HFFc6 (cell line): ENCODE results near the gene PYDC1. TPM values are rescaled to one million over a fixed set of nuclear protein-coding genes. Genes with fewer than 3 reads are reported as not detected.

Source experiments
- DNase-seq: peaks from one replicate; pipeline ENCODE4 v3.0.0-alpha.2; 2018
- H3K27ac Mint-ChIP-seq: 2 replicates; pipeline ENCODE4 v1.8.0; 2020; ENCODE audit warnings: mild to moderate bottlenecking, mixed read lengths
- H3K27me3 Mint-ChIP-seq: 2 replicates; pipeline ENCODE4 v1.8.0; 2021; ENCODE audit warnings: mild to moderate bottlenecking, moderate library complexity, mixed read lengths; ENCODE audit not compliant: insufficient read depth
- H3K36me3 Mint-ChIP-seq: 2 replicates; pipeline ENCODE4 v1.8.0; 2021; ENCODE audit warnings: low read depth, mixed read lengths
- H3K4me1 Mint-ChIP-seq: 2 replicates; pipeline ENCODE4 v1.8.0; 2020; ENCODE audit warnings: low read depth, mixed read lengths
- H3K4me3 Mint-ChIP-seq: 2 replicates; pipeline ENCODE4 v1.8.0; 2020; ENCODE audit warnings: mild to moderate bottlenecking, moderate library complexity, mixed read lengths
- H3K9me3 Mint-ChIP-seq: 2 replicates; pipeline ENCODE4 v1.8.0; 2020; ENCODE audit warnings: mild to moderate bottlenecking, mixed read lengths
- total RNA-seq, 6 experiments: library from RNA; stranded (reverse); fragmentation: NEBNext Ultra II Directional; extraction: Animal tissue kit (Norgen Biotek cat#: 25700); gene quantifications; 2 replicates in 1 of 6; 3 replicates in 5 of 6; pipeline ENCODE4 v1.2.3, GENCODE V29; 2021
- TF ChIP-seq, protein P1 (sequence below): fragments of 200-600 bp; sonication (generic); IDR thresholded peaks from 2 replicates; pipeline ENCODE4 v1.5.0; 2021; ENCODE audit warnings: antibody characterized with exemption, mild to moderate bottlenecking

PYDC1 gene
- total RNA-seq, 6 experiments from 2014 or later: not detected

DNA sequence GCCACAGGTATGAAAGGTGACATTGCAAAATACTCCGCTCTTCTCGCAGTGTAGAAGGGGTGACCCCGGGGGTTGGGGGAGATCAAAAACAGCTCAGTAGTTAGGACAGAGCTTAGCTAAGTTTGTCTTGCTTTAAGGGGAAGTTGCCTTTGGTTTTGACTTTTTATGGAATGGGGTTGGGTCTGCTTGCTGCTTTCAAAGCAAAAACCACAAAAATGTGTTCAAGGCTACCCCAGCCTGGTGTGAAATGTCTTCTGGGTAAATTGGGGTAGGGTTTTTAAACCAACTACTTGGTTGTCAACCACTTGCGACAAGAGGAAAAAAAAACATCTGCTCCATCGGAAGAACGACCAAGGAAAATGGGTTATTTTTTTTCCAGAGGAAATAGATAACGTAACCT lies 30.8 kb downstream of the PYDC1 start:
- Mint-ChIP-seq H3K4me3 (peak overlapping the region; percentile 37), H3K27me3 (peaks cover 21% of the 10 kb centered on the region), H3K27ac (peak overlapping the region; percentile 74), H3K36me3 (peaks cover 96% of the 10 kb centered on the region), H3K9me3 (no peaks in the 10 kb centered on the region), H3K4me1 (peaks cover 65% of the 10 kb centered on the region)
- no peak for DNase-seq
- TF ChIP-seq, protein P1, sequence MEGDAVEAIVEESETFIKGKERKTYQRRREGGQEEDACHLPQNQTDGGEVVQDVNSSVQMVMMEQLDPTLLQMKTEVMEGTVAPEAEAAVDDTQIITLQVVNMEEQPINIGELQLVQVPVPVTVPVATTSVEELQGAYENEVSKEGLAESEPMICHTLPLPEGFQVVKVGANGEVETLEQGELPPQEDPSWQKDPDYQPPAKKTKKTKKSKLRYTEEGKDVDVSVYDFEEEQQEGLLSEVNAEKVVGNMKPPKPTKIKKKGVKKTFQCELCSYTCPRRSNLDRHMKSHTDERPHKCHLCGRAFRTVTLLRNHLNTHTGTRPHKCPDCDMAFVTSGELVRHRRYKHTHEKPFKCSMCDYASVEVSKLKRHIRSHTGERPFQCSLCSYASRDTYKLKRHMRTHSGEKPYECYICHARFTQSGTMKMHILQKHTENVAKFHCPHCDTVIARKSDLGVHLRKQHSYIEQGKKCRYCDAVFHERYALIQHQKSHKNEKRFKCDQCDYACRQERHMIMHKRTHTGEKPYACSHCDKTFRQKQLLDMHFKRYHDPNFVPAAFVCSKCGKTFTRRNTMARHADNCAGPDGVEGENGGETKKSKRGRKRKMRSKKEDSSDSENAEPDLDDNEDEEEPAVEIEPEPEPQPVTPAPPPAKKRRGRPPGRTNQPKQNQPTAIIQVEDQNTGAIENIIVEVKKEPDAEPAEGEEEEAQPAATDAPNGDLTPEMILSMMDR: no peak

DNA sequence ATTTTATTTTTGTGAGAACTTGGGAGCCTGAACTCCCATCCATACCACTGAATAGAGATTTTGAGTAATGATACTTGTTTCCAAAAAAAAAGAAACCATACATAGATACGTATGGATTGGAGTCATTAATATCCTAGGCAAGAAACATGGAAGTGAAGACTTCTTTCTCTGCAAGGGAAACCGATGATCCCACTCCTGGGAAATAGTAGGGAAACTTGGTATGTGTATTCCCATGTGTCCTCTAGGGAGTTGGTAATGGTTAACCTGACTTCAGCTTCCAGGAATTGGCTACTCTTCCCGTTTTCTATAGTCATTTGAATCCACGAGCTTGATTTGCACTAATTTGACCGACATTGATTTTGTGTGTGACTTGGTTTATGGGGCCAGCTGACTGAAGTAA lies 31.6 kb downstream of the PYDC1 start:
- H3K9me3 Mint-ChIP-seq: no peaks in the 10 kb centered on the region
- H3K27ac Mint-ChIP-seq: peak overlapping the region; percentile 66
- DNase-seq: no peak
- peaks cover 21% of the 10 kb centered on the region for H3K27me3 Mint-ChIP-seq
- peaks cover 92% of the 10 kb centered on the region for H3K36me3 Mint-ChIP-seq
- peak overlapping the region; percentile 37; the same call in 1 of the 2 replicates for H3K4me3 Mint-ChIP-seq
- H3K4me1 Mint-ChIP-seq: peaks cover 64% of the 10 kb centered on the region
- TF ChIP-seq, protein P1: no peak

DNA sequence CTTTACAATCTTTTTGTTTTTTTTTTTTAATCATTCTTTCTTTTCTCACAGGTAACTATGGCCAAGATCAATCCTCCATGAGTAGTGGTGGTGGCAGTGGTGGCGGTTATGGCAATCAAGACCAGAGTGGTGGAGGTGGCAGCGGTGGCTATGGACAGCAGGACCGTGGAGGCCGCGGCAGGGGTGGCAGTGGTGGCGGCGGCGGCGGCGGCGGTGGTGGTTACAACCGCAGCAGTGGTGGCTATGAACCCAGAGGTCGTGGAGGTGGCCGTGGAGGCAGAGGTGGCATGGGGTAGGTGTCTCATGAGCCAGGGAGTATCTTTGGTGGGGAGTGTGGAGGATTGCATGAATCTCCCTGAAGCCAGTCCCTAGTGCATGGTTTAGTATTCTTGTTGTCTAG lies 32.0 kb downstream of the PYDC1 start:
- Mint-ChIP-seq H3K27ac (peak overlapping the region; percentile 66), H3K4me3 (peak overlapping the region; percentile 30), H3K36me3 (peaks cover 88% of the 10 kb centered on the region), H3K9me3 (no peaks in the 10 kb centered on the region), H3K4me1 (peaks cover 60% of the 10 kb centered on the region), H3K27me3 (peaks cover 22% of the 10 kb centered on the region)
- TF ChIP-seq, protein P1: no peak
- no peak for DNase-seq

DNA sequence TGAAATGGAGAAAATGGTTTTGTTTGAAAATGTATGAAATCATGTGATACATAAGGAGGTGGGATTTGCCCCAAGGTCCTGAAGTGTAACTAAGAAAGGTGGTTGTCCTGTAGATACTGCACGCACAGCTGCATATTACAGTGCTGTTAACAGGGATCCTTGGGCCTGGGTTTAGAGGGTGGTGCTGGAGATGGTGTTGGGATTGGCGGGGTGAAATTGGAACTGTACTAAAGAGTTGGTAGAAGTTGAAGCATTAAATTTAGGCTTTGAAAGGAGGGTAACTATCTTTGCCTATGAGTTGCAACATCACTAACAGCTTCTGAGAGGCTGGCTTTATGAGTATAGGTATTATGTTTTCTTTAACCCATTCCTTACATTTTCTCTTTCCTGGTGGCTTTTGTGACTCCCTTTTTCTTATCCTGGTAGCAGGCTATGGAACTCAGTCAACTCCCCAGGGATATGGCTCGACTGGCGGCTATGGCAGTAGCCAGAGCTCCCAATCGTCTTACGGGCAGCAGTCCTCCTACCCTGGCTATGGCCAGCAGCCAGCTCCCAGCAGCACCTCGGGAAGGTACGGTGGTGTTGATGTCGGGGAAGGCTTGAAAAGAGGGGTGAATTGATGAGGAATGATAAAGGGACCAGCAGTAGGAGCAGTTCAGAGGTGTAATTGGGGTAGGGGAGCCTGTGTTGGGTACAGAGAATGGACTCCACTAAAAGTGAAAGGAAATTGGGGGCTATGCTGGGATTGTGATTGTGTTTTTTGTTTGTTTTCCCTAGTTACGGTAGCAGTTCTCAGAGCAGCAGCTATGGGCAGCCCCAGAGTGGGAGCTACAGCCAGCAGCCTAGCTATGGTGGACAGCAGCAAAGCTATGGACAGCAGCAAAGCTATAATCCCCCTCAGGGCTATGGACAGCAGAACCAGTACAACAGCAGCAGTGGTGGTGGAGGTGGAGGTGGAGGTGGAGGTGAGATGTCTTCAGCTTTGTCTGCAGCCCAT lies 33.2 kb downstream of the PYDC1 start:
- DNase-seq: no peak
- Mint-ChIP-seq H3K9me3 (no peaks in the 10 kb centered on the region), H3K27ac (peak overlapping the region; percentile 99), H3K4me3 (peak overlapping the region; percentile 98), H3K27me3 (peaks cover 22% of the 10 kb centered on the region), H3K4me1 (peaks cover 63% of the 10 kb centered on the region), H3K36me3 (peaks cover 76% of the 10 kb centered on the region)
- TF ChIP-seq, protein P1: no peak

DNA sequence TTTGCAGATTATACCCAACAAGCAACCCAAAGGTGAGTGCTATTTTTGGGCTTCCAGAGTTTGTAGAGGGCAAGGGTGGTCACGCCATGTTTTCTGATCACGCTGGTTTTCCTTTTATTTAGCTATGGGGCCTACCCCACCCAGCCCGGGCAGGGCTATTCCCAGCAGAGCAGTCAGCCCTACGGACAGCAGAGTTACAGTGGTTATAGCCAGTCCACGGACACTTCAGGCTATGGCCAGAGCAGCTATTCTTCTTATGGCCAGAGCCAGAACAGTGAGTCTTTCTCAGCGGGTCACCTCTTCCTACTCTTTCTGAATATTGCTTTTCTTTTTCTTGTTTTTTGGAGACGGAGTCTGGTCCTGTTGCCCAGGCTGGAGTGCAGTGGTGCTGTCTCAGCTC lies 34.5 kb downstream of the PYDC1 start:
- peaks cover 61% of the 10 kb centered on the region for H3K4me1 Mint-ChIP-seq
- H3K27ac Mint-ChIP-seq: peak overlapping the region; percentile 99
- peak overlapping the region; percentile 98 for H3K4me3 Mint-ChIP-seq
- DNase-seq: no peak
- TF ChIP-seq, protein P1: no peak
- H3K9me3 Mint-ChIP-seq: no peaks in the 10 kb centered on the region
- peaks cover 24% of the 10 kb centered on the region for H3K27me3 Mint-ChIP-seq
- peaks cover 64% of the 10 kb centered on the region for H3K36me3 Mint-ChIP-seq
